GM18907 (cell line): ENCODE measurements around the gene TNNI3K.
A peak's percentile ranks its signal among the peaks of the same experiment; 100 is the strongest.

Source experiments
- ATAC-seq: cut with Tn5 transposase; IDR thresholded peaks from one replicate; pipeline ENCODE4 v1.9.1; 2021; ENCODE audit warnings: mild to moderate bottlenecking, moderate library complexity; ENCODE audit not compliant: unreplicated experiment

TNNI3K gene

GRCh38 chr1:74481607-74482006 is 246.4 kb downstream of the TNNI3K start:
- ATAC-seq = no peak

DNA sequence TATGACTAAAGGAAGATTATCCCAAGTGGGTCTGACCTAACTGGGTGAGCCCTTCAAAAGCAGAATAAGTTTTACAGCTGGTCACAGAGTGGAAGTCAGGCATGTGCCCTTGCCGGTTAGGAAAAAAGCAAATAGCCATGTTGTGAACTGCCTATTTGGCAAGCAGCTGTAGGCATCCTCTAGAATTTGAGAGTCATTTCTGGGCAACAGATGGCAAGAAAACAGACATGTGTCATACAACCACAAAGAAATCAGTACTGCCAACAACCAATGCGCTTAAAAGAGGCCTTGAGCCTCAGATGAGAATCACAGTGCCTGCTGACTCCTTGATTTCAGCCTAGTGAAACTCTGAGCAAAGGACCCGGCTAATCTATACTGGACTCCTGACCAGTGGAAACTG is 250.4 kb downstream of the TNNI3K start:
- no peak for ATAC-seq

GRCh38 chr1:74486036-74486435 is 250.8 kb downstream of the TNNI3K start:
- no peak for ATAC-seq

GRCh38 chr1:74496669-74497068 is 261.5 kb downstream of the TNNI3K start:
- no peak for ATAC-seq

- no peak for ATAC-seq
Observed at GRCh38 chr1:74498901-74499300, 263.7 kb downstream of the TNNI3K start.

DNA sequence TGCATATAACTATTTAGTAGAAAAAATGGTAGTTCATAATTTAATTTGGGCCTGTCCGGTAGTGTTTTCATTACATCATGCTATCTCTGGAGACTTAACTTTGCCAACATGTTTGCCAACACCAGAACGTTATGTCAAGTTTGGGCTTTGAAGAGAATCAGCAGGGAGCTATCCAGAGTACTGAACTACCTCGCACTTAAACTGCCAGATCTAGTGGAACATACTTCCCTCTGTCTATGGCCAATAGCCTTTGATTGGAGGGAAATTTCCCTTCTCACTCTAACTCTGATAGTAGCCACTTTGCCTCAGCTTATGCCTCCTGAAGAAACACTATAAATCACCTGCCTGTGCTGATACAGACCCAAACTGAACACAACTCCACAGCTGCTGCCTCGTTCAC is 267.2 kb downstream of the TNNI3K start:
- ATAC-seq = no peak

GRCh38 chr1:74502858-74503257 is 267.7 kb downstream of the TNNI3K start:
- no peak for ATAC-seq

DNA sequence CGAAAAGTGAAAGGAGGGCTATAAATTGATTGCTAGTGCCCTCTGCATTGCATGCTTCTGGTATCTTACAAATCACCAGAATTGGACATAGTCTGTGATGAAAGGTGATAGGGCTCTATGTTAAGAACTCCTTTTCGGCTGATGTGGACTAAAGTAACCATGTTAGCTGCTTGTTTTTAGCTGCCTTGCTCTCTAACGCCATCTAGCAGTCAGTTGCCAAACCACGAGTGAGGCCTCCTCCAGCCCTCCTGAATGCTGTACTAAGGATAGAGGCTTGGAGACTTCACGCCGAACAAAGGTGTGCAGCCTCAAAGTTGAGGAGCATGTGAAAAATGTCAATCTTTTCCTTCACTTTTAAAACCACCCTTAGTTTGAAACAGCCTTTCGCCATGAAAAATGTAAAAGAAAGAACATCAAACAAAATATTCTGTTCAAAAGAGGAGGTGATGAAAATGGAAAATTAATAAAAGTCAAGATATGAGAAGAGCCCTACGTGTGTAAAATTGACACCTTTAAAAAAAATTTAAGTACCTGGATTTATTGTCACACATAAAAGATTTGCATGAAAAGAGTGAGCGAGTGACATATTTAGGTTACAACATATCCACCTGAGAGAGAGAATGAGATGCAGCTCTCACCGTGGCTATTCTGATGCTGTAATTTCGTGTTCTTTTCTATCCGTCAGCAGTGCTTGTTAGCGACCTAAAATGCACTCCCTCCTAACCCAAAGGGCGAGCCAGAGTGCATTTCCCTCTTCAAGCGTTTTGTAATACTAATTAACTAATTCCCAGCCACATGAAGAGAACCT is 269.1 kb downstream of the TNNI3K start:
- peak; percentile 95 for ATAC-seq

DNA sequence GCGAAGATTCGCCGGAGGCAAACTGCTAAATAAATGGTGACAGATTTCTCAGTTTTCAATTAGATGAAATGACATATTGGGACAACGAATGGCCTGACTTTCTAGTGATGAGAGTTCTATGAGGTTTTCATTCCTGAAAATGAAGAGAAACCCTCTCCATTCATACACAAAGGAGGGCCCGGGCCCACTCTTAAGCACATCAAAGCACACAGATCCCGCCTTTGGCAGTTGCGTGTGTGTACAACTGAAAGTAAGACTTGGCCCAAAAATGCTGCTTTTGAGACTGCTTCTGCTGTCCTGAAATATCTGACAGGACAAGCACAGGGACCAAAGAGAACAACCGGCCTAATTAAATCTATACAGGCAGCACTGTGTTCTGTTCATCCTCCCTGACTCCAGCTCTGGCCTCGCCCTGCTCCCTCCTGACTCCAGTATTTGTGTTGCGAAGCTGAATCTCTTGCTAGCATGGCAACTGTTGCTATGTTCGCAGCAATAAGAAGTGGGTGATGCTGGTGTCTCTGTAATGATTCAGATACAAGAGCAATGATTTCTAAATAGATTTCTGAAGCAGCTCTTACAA is 269.8 kb downstream of the TNNI3K start:
- ATAC-seq = no peak

DNA sequence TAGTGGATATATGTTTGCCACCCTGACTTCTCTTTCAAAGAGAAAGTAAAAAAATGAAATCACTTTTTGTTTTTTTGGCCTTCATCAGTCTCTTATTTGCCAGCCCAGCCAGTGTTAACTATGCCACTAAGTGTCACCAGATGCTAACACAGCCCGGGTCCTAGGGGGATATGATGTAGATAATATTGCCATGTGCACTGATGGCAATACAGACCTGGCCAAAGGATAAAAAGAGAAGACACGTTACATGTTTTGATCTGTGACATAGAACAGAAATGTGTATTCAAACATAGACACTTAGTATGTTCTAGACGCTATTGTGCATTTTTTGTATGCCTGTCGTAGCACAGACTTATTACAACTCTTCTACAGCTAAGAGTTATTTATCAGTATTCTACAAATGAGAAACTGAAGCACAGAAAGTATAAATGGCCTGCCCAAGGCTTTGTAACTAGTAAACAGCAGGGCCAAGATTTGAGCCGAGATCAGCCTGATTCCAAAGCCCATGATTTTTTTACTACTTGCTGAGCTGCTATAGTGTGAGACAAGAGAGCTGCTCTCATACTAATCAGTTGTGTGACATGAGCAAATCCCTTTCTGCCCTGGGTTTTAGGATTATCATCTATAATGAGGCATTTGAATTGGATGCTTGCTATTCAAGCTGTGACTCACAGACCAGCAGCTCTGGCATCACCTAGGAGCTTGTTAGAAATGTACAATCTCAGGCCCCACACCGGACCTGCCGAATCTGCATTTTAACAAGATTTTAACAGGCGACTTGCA is 270.9 kb downstream of the TNNI3K start:
- no peak for ATAC-seq

DNA sequence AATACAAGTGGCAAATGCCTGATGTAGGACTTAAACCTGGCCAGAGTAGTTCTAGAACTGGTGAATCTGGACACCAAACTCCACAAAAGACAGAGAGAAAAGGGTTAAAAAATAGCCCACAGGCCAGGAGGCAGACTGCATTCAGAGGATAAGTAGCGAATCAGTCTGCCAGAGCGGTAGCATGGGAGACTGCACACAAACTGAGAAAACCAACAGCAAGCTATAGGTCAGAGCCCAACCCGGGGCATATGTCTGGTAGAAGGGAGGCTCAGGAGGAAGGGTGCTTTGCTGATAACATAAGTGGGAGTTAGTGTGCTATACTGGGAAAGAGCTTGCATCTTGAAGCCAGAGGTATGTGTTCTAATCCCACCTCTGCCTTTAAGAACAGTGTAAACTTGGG is 273.3 kb downstream of the TNNI3K start:
- ATAC-seq = no peak

GRCh38 chr1:74512170-74512915 is 277.2 kb downstream of the TNNI3K start, which contains the start of gene LRRC53:
Gene LRRC53, minus strand, starts transcription at chr1:74512611. Its CDS starts 29,262 bp downstream, at chr1:74483349.
- ATAC-seq = no peak

DNA sequence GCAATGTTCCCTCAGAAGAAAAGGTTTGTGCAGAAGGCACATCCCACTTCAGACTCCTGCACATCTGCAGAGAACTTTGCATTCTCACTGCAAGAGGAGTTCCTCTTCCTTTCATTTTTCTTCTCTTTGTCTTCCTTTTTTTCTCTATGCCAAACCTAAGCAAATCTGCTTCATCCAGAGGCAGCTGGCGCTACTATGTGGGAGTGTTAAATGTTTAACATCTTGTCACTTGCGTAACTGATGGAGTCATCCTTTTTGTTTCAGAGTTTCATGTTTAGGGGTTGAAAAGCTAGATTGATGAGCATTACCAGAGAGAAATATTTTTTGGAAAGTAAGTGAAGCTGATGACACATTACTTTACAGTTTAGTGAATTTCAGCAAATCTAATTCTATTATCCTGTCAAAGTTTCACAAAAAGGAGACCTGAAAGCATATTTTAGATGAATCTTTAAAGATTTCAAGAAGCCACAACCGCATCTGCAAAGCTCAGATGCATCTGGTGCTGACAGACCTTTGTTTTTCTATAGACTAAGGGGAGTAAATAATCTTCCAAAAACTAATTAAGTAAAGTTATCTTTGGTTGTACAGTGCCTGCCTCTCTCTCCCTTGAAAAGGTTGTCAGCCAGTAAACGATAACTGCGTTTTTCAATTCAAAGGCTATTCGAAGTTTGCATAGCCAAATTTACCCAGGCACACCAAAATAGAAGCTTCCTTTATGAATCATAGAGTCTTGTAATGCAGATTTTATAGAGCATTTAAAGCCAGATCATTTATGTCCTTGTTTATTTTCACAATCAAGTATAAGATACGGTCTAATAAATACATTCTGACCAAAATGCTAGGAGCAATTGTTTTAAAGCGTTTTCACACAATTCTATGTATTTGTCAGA is 278.5 kb downstream of the TNNI3K start:
- ATAC-seq = no peak

GRCh38 chr1:74517599-74518051 is 282.4 kb downstream of the TNNI3K start:
- ATAC-seq = peak; percentile 86

DNA sequence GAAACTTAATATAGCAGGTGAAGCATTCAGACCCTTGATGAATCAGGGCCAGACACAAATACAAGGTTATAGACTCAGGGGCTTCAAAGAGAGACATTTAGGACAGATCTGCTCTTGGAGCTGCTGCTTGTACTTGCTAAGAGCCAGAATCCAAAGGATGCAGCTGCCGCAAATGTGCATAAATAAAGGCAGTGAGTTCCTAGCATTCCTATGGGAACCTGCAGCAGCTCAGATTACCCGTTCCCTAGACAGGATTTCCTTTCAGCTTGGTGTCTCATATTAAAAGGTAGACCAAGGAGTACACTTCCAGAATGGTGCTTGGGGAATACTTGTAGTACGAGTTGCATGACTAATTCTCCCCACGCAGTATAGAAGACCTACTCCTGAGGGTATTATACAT is 287.0 kb downstream of the TNNI3K start:
- no peak for ATAC-seq

- ATAC-seq = no peak
Observed at GRCh38 chr1:74523873-74524480, 288.8 kb downstream of the TNNI3K start.

DNA sequence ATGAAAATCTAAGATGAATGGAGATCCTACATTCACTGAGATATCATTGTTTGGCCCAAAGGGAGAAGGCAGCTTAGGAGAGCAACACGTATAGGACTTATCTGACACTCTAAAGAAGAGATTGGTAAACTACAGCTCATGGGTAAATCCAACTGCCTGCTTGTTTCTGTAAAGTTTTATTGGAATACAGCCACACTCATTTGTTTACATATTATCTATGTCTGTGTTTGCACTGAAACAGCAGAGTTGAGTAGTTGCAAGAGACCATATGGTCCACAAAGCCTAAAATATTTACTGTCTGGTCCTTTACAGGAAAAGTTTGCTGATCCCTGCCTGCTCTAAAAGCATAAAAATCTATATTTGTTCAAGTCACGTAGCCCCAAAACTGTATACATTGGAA is 291.5 kb downstream of the TNNI3K start:
- no peak for ATAC-seq

DNA sequence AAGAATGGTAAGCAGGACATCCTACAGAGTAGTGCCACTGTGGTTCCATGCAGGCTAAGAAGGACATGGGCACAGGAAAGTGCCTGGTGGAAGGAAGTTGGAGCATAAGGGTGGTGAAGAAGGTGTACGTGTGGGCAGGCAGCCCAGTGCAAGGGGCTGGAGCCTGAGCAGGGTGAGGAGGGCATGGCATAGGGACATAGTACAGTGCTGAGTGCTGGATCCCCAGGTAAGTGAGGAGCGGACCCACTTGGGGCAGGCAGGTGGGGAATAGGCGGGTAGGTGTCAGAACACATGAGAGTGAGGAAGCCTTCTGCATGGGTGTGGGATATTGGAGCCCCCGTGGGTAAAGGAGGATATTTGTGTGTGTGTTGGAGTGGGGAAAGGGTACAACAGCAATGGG is 292.9 kb downstream of the TNNI3K start:
- ATAC-seq = no peak

GRCh38 chr1:74530892-74531291 is 295.7 kb downstream of the TNNI3K start:
- ATAC-seq = no peak

DNA sequence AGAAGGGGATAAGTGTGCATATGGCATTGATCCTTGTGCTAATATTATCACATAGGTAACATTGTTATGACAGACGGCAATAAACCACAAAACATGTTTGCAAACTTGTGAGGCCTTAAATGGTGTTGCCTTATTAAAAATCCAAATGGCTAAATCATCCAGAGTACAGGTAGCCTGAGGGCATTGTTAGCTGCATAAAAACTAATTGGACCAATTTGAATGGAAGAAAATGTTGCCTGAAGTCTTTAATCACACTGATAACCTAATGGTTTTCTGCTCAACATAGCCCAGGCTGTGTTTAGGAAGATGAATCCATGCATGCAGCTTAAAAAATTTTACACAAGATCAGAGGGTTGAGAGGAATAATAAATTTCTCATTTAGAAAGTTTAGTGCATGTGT is 296.6 kb downstream of the TNNI3K start:
- ATAC-seq = no peak
